Heart right ventricle (tissue), 16 donors: ENCODE measurements around the gene TKT. TPM values are rescaled to one million over a fixed set of nuclear protein-coding genes. Genes with fewer than 3 reads are reported as not detected.
A peak's percentile ranks its signal among the peaks of the same experiment; 100 is the strongest.

Experiments
- ATAC-seq, 8 donors: fragments of 200-7000 bp; cut with Tn5 transposase; one replicate each; pipeline ENCODE4 v1.9.1; 2020; ENCODE audit warnings: mild to moderate bottlenecking in 8 of 8, moderate library complexity in 8 of 8, moderate number of reproducible peaks in 1 of 8
- DNase-seq, 2 donors: peaks; one replicate each; pipeline ENCODE4 v3.0.0-alpha.2; 2020
- H3K27ac ChIP-seq, 10 donors: fragments of 200-600 bp; sonication (generic) in 2 of 10; one replicate each; pipeline versions ENCODE4 v1.5.0 to v1.8.0; 2020 to 2022; ENCODE audit warnings: mild to moderate bottlenecking in 3 of 10
- H3K27me3 ChIP-seq, 7 donors: fragments of 200-600 bp; one replicate each; pipeline ENCODE4 v1.8.0; 2021 to 2022; ENCODE audit warnings: mild to moderate bottlenecking in 2 of 7
- H3K36me3 ChIP-seq, 9 donors: fragments of 200-600 bp; sonication (generic) in 1 of 9; one replicate each; pipeline versions ENCODE4 v1.5.0 to v1.8.0; 2020 to 2022; ENCODE audit warnings: mild to moderate bottlenecking in 2 of 9
- H3K4me1 ChIP-seq, 9 donors: fragments of 200-600 bp; sonication (generic) in 1 of 9; one replicate each; pipeline versions ENCODE4 v1.5.0 to v1.8.0; 2020 to 2022; ENCODE audit warnings: mild to moderate bottlenecking in 4 of 9
- H3K4me3 ChIP-seq, 10 donors: fragments of 200-600 bp; sonication (generic) in 2 of 10; one replicate each; pipeline versions ENCODE4 v1.5.0 to v1.8.0; 2020 to 2022; ENCODE audit warnings: mild to moderate bottlenecking in 7 of 10, moderate library complexity in 2 of 10
- H3K9me3 ChIP-seq, 11 donors: fragments of 200-600 bp in 10 of 11; sonication (generic) in 2 of 11; one replicate each; pipeline versions ENCODE4 v1.5.0 to v1.8.0; 2013 to 2022; ENCODE audit warnings: mild to moderate bottlenecking in 2 of 11, control low read depth in 1 of 11, moderate library complexity in 1 of 11
- CTCF ChIP-seq, 9 donors: fragments of 200-600 bp; sonication (generic) in 2 of 9; IDR thresholded peaks; one replicate each; pipeline versions ENCODE4 v1.5.0 to v1.8.0; 2021 to 2022; ENCODE audit warnings: antibody characterized with exemption in 9 of 9, mild to moderate bottlenecking in 5 of 9, moderate library complexity in 1 of 9
- WGBS, 2 donors: extraction: QIAGEN DNeasy Blood & Tissue Kit; methylation state at CpG; one replicate each; pipeline ENCODE4 v1.1.7; 2013; ENCODE audit warnings: inconsistent platforms in 1 of 2; 5-methylcytosine and 5-hydroxymethylcytosine counted together
- intact Hi-C, 10 donors: fragments of 100-400 bp; cut with DNase I; formaldehyde crosslinking; loops; one replicate each; pipeline versions ENCODE4 v1.11.1 to v1.14.2; 2022
- polyA plus RNA-seq, 2 donors: library from polyadenylated mRNA; stranded (reverse); fragments of 200-250 nt; gene quantifications; one replicate each; pipeline ENCODE4 v1.2.3, GENCODE V29; 2013
- total RNA-seq, 10 donors: library from RNA; stranded (reverse); fragmentation: NEBNext Ultra II Directional in 3 of 10; extraction: Animal tissue kit (Norgen Biotek cat#: 25700) in 3 of 10; gene quantifications; one replicate each; pipeline versions ENCODE4 v1.2.1 to v1.2.4, GENCODE V29; 2021 to 2023
- donor health status: Arrhythmogenic right ventricular cardiomyopathy.
- donor health status: ischemic (EF 13 %, LVEDD 7.1; RV severe dilation, severe dysfunction).
- donor health status: healthy with polysubstance abuse.
- donor health status: DM: no; HTN: yes; CAD: no.
- donor health status: DM: no; HTN: no; CAD: no.
- donor health status: ischemic (EF 25% LVEDD 6.9; RV normal size, moderate dysfunction).
- donor health status: ischemic (EF 25% LVEDD 5.7; RV mildly dilated, moderate dysfunction).
- donor health status: healthy.
- donor health status: DM: yes; HTN: yes; CAD: no.
- donor health status: Ischemic cardiomyopathy.
- donor health status: ischemic (EF 35%, LVEDD 5.7; RV mildly dilated, moderate dysfunction).
- donor health status: nonischemic (EF 11% LVEDD 7.7; RV severe dilation, severe dysfunction).
- donor health status: DM: yes; HTN: yes; CAD: no.
- donor health status: PGD.
- donor health status: ischemic (EF 29% LVEDD 5.4; RV normal size, mild dysfunction).
- donor health status: nonischemic (EF 23%, LVEDD 6.1; RV moderate dilation, normal function).

Gene TKT
- total and polyA plus RNA-seq, 12 donors = 16.5 to 91.4 (median 31.2) TPM

GRCh38 chr3:53200501-53201498 lies 55.0 kb downstream of the TKT start:
- H3K9me3 ChIP-seq = no peaks in the 10 kb centered on the region
- 85 to 87% methylated on average over 19 of the region's 19 CpGs for WGBS, 2 donors
- TF ChIP-seq CTCF (IDR thresholded peaks at IDR 0.05) = no peak
- DNase-seq = no peak
- H3K27ac ChIP-seq = no peak overlapping the region
- H3K36me3 ChIP-seq = no peaks in the 10 kb centered on the region
- H3K27me3 ChIP-seq = no peaks in the 10 kb centered on the region
- ATAC-seq = no peak
- intact Hi-C loops = no loop called here
- no peak overlapping the region for H3K4me3 ChIP-seq
- H3K4me1 ChIP-seq = peaks cover 0 to 16% (median 5%) of the 10 kb centered on the region in 9 donors

- H3K4me3 ChIP-seq = no peak overlapping the region
- no peak overlapping the region for H3K27ac ChIP-seq
- ATAC-seq (no peak), DNase-seq (no peak)
- no peak for TF ChIP-seq CTCF (IDR thresholded peaks at IDR 0.05)
- intact Hi-C loops = loop anchor here in 4 of 10 donors (5.0 to 10.0 kb wide), 2 partner anchors 68 to 345 kb away; partner anchors contain the start of gene RFT1 (in 4 of the 4)
- no peaks in the 10 kb centered on the region for H3K27me3 ChIP-seq
- H3K36me3 ChIP-seq = no peaks in the 10 kb centered on the region
- 63 to 74% methylated on average over 3 of the region's 3 CpGs for WGBS, 2 donors
- H3K9me3 ChIP-seq = no peaks in the 10 kb centered on the region
- peaks cover under 1 to 25% (median 11%) of the 10 kb centered on the region in 9 donors for H3K4me1 ChIP-seq
Measured at GRCh38 chr3:53199834-53200233, 56.0 kb downstream of the TKT start.

DNA sequence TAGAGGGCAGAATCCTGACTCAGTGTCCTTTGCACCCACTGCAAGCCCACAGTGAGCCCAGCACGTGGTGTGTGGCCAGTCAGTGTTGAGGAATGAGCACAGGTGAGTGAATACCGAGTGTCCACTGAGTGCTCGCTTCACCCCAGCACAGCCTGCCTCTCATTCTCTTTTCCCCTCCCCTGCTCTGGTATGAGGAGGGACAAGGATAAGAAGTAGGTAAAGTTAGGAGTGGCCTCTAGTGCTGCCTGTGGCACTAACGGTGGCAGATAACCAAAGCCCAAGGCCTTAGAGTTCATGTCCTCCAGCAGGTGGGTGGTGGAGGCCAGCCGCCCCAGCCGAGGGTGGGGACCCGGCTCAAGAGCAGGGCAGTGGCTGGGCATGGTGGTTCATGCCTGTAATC lies 56.8 kb downstream of the TKT start:
- Histone ChIP-seq H3K4me3 (no peak overlapping the region), H3K36me3 (peaks cover 0 to 3% (median 0%) of the 10 kb centered on the region in 9 donors), H3K27me3 (no peaks in the 10 kb centered on the region), H3K4me1 (peaks cover 9 to 33% (median 19%) of the 10 kb centered on the region in 9 donors), H3K27ac (no peak overlapping the region), H3K9me3 (no peaks in the 10 kb centered on the region)
- DNase-seq (no peak), ATAC-seq (no peak)
- intact Hi-C loops = loop anchor here in 4 of 10 donors (5.0 to 10.0 kb wide), 2 partner anchors 67 to 344 kb away; partner anchors contain the start of gene RFT1 (in 4 of the 4)
- no peak for TF ChIP-seq CTCF (IDR thresholded peaks at IDR 0.05)
- WGBS, 2 donors = 81 to 87% methylated on average over 7 of the region's 7 CpGs

- WGBS, 2 donors = 42 to 45% methylated on average over 10 of the region's 10 CpGs
- no peak for ATAC-seq
- no peak for DNase-seq
- Histone ChIP-seq H3K4me1 (peaks cover 10 to 37% (median 25%) of the 10 kb centered on the region in 9 donors), H3K36me3 (peaks cover 0 to 9% (median 0%) of the 10 kb centered on the region in 9 donors), H3K27me3 (no peaks in the 10 kb centered on the region), H3K4me3 (no peak overlapping the region), H3K9me3 (no peaks in the 10 kb centered on the region), H3K27ac (no peak overlapping the region)
- intact Hi-C loops = loop anchor here in 4 of 10 donors (5.0 to 10.0 kb wide), 2 partner anchors 66 to 344 kb away; partner anchors contain the start of gene RFT1 (in 4 of the 4)
- peak in 1 of 9 donors; percentile 15 for TF ChIP-seq CTCF (IDR thresholded peaks at IDR 0.05)
Measured at GRCh38 chr3:53198256-53198977, 57.4 kb downstream of the TKT start.
